Ovary (tissue), 3 donors: Measurements from ENCODE around the gene LRRC4C.

Experiments used
- EP300 ChIP-seq: sonication (generic); formaldehyde crosslinking; IDR thresholded peaks from one replicate; pipeline ENCODE4 v1.6.1; 2017; ENCODE audit warnings: antibody characterized with exemption
- POLR2A ChIP-seq: fragments of 450-650 bp; IDR thresholded peaks from one replicate; pipeline ENCODE4 v1.6.1; 2017; ENCODE audit warnings: antibody characterized with exemption, mild to moderate bottlenecking, moderate library complexity
- TF ChIP-seq, protein P1 (sequence below), 3 donors: fragments of 450-650 bp in 2 of 3; fragments of 200-600 bp in 1 of 3; IDR thresholded peaks; one replicate each; pipeline versions ENCODE4 v1.5.1 to v1.8.0; 2016 to 2022; ENCODE audit warnings: antibody characterized with exemption in 3 of 3, mild to moderate bottlenecking in 1 of 3
- donor health status: DM: no; HTN: no; CAD: no.

DNA sequence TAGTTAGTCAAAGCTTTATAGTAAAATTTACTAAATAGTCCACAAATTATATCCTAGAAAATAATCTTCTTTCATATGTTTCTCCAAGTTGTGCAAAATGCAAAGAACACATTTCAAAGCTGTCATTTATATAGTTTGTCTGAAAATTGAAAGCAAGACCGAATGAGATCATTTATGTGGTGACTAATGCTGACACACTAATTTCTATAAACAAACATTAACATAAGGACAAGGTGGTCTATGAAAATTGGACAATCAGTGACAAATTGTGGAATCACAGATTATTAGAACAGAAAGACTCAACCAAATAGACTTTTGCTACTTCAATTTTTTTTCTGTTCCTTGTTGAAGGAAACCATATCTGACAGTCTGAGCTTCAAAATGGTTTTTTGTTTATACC, 1056.1 kb downstream of the LRRC4C start:
- TF ChIP-seq, protein P1, sequence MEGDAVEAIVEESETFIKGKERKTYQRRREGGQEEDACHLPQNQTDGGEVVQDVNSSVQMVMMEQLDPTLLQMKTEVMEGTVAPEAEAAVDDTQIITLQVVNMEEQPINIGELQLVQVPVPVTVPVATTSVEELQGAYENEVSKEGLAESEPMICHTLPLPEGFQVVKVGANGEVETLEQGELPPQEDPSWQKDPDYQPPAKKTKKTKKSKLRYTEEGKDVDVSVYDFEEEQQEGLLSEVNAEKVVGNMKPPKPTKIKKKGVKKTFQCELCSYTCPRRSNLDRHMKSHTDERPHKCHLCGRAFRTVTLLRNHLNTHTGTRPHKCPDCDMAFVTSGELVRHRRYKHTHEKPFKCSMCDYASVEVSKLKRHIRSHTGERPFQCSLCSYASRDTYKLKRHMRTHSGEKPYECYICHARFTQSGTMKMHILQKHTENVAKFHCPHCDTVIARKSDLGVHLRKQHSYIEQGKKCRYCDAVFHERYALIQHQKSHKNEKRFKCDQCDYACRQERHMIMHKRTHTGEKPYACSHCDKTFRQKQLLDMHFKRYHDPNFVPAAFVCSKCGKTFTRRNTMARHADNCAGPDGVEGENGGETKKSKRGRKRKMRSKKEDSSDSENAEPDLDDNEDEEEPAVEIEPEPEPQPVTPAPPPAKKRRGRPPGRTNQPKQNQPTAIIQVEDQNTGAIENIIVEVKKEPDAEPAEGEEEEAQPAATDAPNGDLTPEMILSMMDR (IDR thresholded peaks at IDR 0.05): no peak
- TF ChIP-seq EP300 (no peak), POLR2A (no peak)
